SK-N-SH treated with all-trans-retinoic acid at 6 μM for 48 hours (cell line): Measurements from ENCODE around the gene TWIST2.

Experiments used
- ATAC-seq: fragments of 200-7000 bp; cut with Tn5 transposase; 3 replicates; pipeline ENCODE4 v1.9.1; 2020; ENCODE audit warnings: mild to moderate bottlenecking, moderate library complexity
- ARNTL ChIP-seq: fragments of 450-650 bp; formaldehyde crosslinking; IDR thresholded peaks from 2 replicates; pipeline ENCODE4 v1.5.0; 2020; ENCODE audit warnings: low read depth, mild to moderate bottlenecking, moderate library complexity, borderline replicate concordance
- CREB5 ChIP-seq: fragments of 250-450 bp; sonication (Bioruptor Pico); IDR thresholded peaks from 2 replicates; pipeline ENCODE4 v1.5.1; 2020; ENCODE audit warnings: low read depth, mild to moderate bottlenecking, moderate library complexity
- CSRNP3 ChIP-seq: fragments of 250-450 bp; sonication (Bioruptor Pico); IDR thresholded peaks from 2 replicates; pipeline ENCODE4 v1.5.1; 2021; ENCODE audit warnings: mild to moderate bottlenecking, moderate library complexity
- ESRRG ChIP-seq: fragments of 250-450 bp; sonication (Bioruptor Pico); IDR thresholded peaks from 2 replicates; pipeline ENCODE4 v1.6.1; 2021; ENCODE audit warnings: mild to moderate bottlenecking
- ISL1 ChIP-seq: fragments of 250-450 bp; sonication (Bioruptor Pico); IDR thresholded peaks from 2 replicates; pipeline ENCODE4 v2.1.2; 2022; ENCODE audit warnings: mild to moderate bottlenecking, moderate library complexity
- OSR1 ChIP-seq: fragments of 250-450 bp; sonication (Bioruptor Pico); IDR thresholded peaks from 2 replicates; pipeline ENCODE4 v1.8.0; 2022; ENCODE audit warnings: moderate library complexity, mild to moderate bottlenecking, inconsistent platforms
- RARB ChIP-seq: fragments of 250-450 bp; sonication (Bioruptor Pico); IDR thresholded peaks from 2 replicates; pipeline ENCODE4 v1.8.0; 2021; ENCODE audit warnings: mild to moderate bottlenecking, moderate library complexity
- TCF4 ChIP-seq: fragments of 250-450 bp; sonication (Bioruptor Pico); IDR thresholded peaks from 2 replicates; pipeline ENCODE4 v1.8.0; 2021; ENCODE audit warnings: mild to moderate bottlenecking, moderate library complexity, borderline replicate concordance
- TOX ChIP-seq: fragments of 250-450 bp; sonication (Bioruptor Pico); IDR thresholded peaks from 2 replicates; pipeline ENCODE4 v1.8.0; 2021; ENCODE audit warnings: mild to moderate bottlenecking, moderate library complexity, borderline replicate concordance
- TSHZ2 ChIP-seq: fragments of 250-450 bp; sonication (Bioruptor Pico); IDR thresholded peaks from 2 replicates; pipeline ENCODE4 v1.5.0; 2020; ENCODE audit warnings: mild to moderate bottlenecking, moderate library complexity
- ZC3H10 ChIP-seq: fragments of 250-450 bp; sonication (Bioruptor Pico); IDR thresholded peaks from 2 replicates; pipeline ENCODE4 v1.5.1; 2021; ENCODE audit warnings: mild to moderate bottlenecking, moderate library complexity
- ZFP3 ChIP-seq: fragments of 250-450 bp; sonication (Bioruptor Pico); IDR thresholded peaks from 2 replicates; pipeline ENCODE4 v1.5.0; 2020; ENCODE audit warnings: mild to moderate bottlenecking, moderate library complexity
- ZFP30 ChIP-seq: fragments of 450-650 bp; formaldehyde crosslinking; IDR thresholded peaks from 2 replicates; pipeline ENCODE4 v1.5.0; 2022; ENCODE audit warnings: mild to moderate bottlenecking, moderate library complexity
- ZNF565 ChIP-seq: fragments of 450-650 bp; formaldehyde crosslinking; conservative IDR thresholded peaks from 2 replicates; pipeline ENCODE4 v1.5.0; 2020; ENCODE audit warnings: low read depth, mild to moderate bottlenecking, moderate library complexity
- ZNF70 ChIP-seq: fragments of 450-650 bp; formaldehyde crosslinking; IDR thresholded peaks from 2 replicates; pipeline ENCODE4 v1.5.0; 2020; ENCODE audit warnings: mild to moderate bottlenecking, moderate library complexity
- ZNF8 ChIP-seq: fragments of 450-650 bp; formaldehyde crosslinking; IDR thresholded peaks from 2 replicates; pipeline ENCODE4 v1.5.0; 2020; ENCODE audit warnings: mild to moderate bottlenecking, moderate library complexity
- TF ChIP-seq, protein P1 (sequence below): fragments of 250-450 bp; sonication (Bioruptor Pico); IDR thresholded peaks from 2 replicates; pipeline ENCODE4 v1.8.0; 2021; ENCODE audit warnings: low read depth, mild to moderate bottlenecking, moderate library complexity, borderline replicate concordance

TWIST2 gene

DNA sequence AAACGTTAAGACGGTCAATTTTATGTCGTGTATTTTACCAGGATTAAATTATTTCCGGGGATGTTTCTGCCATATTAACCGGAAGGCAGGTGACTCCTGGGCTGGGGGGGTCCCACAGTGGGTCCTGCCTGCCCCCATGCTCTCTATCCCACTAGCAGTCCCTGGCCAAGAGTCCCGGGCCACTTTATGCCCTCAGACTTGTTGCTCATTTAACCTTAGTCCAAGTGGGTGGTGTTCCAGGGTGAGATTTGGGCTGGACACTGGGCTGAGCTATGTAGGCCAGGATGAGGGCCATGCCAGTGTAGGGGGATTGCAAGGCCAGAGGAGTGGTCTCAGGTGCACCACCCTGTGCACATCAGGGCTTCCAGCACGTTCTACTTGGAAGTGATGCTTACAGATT lies 24.1 kb downstream of the TWIST2 start:
- ATAC-seq = no peak
- TF ChIP-seq ZFP3 (CRISPR knock-in tag) = no peak
- no peak for TF ChIP-seq ARNTL (CRISPR knock-in tag)
- no peak for TF ChIP-seq ZFP30 (CRISPR knock-in tag)
- TF ChIP-seq TSHZ2 (CRISPR knock-in tag) = no peak
- no peak for TF ChIP-seq OSR1 (CRISPR knock-in tag)
- TF ChIP-seq ZNF70 (CRISPR knock-in tag) = no peak
- no peak for TF ChIP-seq RARB (CRISPR knock-in tag)
- TF ChIP-seq, protein P1, sequence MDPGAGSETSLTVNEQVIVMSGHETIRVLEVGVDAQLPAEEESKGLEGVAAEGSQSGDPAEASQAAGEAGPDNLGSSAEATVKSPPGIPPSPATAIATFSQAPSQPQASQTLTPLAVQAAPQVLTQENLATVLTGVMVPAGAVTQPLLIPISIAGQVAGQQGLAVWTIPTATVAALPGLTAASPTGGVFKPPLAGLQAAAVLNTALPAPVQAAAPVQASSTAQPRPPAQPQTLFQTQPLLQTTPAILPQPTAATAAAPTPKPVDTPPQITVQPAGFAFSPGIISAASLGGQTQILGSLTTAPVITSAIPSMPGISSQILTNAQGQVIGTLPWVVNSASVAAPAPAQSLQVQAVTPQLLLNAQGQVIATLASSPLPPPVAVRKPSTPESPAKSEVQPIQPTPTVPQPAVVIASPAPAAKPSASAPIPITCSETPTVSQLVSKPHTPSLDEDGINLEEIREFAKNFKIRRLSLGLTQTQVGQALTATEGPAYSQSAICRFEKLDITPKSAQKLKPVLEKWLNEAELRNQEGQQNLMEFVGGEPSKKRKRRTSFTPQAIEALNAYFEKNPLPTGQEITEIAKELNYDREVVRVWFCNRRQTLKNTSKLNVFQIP (CRISPR knock-in tag) = no peak
- no peak for TF ChIP-seq ZC3H10 (CRISPR knock-in tag)
- no peak for TF ChIP-seq ISL1 (CRISPR knock-in tag)
- TF ChIP-seq ZNF8 (CRISPR knock-in tag) = no peak

DNA sequence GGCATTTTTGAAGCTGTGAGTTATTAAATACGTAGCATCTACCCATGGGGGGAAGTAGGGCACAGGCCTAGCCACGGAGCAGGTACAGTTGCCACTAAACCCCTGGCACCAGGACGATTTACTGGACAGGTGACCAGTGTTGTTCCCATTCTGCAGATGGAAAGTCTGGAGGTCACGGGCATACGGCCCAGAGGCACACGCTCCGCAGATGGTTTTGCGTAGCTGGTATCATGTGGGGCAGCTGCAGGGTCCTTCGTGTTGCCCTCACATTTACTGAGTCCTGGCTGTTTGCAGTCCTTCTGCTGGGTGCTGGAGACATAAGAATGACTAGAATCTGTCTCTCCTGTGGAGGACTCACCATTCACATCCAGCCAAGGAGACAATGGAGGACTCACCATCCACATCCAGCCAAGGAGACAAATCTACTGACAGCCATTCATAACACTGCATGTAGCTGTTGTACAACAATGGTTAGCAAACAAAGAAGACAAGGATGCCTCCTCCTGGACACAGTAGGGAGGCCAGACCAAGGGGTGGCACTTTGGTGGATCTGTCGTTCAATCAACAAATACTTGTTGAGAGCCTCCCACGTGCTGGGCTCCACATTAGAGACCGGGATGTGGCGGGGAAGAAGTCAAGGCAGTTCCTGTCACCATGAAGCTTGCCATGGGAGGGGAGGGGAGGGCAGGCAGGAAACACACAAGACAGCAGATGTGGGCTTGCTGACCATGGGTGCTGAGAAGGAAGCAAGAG lies 24.9 kb downstream of the TWIST2 start:
- ATAC-seq = no peak
- TF ChIP-seq ESRRG (CRISPR knock-in tag) (no peak), OSR1 (CRISPR knock-in tag) (no peak), ISL1 (CRISPR knock-in tag) (no peak), TOX (CRISPR knock-in tag) (no peak), ZFP3 (CRISPR knock-in tag) (no peak), ZNF565 (CRISPR knock-in tag) (no peak), TCF4 (no peak), TSHZ2 (CRISPR knock-in tag) (no peak), CSRNP3 (no peak), CREB5 (CRISPR knock-in tag) (no peak)
- TF ChIP-seq, protein P1 (CRISPR knock-in tag) = no peak
